Coronary artery (tissue), 2 donors: ENCODE data around the gene DPH5.

Experiments
- DNase-seq: peaks from one replicate; pipeline ENCODE4 v3.0.0-alpha.2; 2017; ENCODE audit warnings: low spot score
- H3K27ac ChIP-seq, 2 donors: fragments of 200-600 bp; sonication (generic); one replicate each; pipeline ENCODE4 v1.5.1; 2016 to 2019
- H3K4me3 ChIP-seq: fragments of 200-600 bp; sonication (generic); 2 replicates; pipeline ENCODE4 v1.5.1; 2016; ENCODE audit warnings: mild to moderate bottlenecking, moderate library complexity
- TF ChIP-seq, protein P1 (sequence below): fragments of 200-600 bp; sonication (generic); IDR thresholded peaks from one replicate; pipeline ENCODE4 v1.5.1; 2019; ENCODE audit warnings: antibody characterized with exemption

DPH5 gene

DNA sequence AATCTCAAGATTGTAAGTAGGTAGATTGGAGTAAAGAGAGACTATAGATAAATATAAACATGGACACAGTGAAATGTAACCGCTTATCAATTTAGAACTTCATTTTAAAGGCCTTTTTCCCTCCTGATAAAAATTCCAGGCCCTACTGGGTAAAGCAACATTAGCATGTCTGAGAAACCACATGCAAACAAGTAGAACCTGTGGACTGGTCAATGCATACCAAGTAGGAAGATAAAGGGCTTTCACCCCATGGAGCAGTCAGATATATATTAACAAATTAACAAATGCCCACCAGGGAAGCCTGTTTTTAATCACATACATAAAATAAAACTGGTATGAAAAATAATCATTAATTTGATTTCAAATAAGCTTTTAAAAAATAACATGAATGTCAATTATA lies 8.1 kb downstream of the DPH5 start:
- no peak overlapping the region for H3K27ac ChIP-seq
- H3K4me3 ChIP-seq: no peak overlapping the region
- TF ChIP-seq, protein P1, sequence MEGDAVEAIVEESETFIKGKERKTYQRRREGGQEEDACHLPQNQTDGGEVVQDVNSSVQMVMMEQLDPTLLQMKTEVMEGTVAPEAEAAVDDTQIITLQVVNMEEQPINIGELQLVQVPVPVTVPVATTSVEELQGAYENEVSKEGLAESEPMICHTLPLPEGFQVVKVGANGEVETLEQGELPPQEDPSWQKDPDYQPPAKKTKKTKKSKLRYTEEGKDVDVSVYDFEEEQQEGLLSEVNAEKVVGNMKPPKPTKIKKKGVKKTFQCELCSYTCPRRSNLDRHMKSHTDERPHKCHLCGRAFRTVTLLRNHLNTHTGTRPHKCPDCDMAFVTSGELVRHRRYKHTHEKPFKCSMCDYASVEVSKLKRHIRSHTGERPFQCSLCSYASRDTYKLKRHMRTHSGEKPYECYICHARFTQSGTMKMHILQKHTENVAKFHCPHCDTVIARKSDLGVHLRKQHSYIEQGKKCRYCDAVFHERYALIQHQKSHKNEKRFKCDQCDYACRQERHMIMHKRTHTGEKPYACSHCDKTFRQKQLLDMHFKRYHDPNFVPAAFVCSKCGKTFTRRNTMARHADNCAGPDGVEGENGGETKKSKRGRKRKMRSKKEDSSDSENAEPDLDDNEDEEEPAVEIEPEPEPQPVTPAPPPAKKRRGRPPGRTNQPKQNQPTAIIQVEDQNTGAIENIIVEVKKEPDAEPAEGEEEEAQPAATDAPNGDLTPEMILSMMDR: no peak
- DNase-seq: no peak

DNA sequence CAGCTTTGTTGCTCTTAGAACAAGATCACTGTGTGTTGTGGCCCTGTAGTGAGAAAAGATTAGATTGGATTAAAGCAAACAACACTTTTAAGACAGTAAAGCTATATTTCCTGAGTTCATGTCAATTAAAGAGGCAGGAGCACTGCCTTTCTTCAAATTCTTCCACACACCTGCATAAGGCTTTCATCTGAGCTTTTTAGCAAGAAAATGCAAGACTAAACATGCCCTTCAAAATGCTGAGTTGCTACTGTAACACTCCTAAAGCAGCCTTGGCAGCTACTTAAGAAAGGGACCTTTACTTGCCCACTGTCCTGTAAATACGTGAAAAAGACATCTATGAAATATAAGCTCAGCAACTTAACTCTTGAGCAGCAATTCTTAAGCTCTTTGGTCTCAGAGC lies 11.8 kb downstream of the DPH5 start:
- no peak for DNase-seq
- TF ChIP-seq, protein P1: no peak
- no peak overlapping the region for H3K27ac ChIP-seq
- H3K4me3 ChIP-seq: no peak overlapping the region

DNA sequence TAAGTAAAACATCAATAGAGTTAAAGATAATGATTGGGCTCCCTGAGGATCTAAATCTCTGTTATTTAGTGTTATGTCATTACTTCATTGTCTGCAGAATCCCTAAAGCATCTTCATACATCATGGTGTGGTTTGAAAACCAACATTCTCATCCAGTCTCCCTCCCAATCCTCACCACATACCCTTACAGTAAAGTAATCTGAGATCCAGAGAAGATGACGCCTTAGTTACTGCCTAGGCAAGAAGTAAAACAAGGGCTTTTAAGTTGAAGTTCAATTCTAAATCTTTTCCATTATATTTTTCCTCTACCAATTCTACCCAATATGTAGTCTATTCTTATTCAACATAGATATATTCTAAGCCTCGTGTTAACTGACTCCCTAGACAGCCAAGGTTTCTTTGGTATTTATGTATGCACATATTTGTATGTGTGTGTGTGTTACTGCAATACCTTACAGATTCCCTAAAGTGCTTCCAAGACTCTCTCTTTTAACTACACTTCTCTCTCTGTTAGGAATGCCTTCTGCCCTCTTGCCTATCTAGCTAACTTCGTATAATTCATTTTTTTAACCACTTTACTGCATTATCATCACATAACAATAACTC lies 17.3 kb downstream of the DPH5 start:
- Histone ChIP-seq H3K27ac (no peak overlapping the region), H3K4me3 (no peak overlapping the region)
- no peak for DNase-seq
- TF ChIP-seq, protein P1: no peak

DNA sequence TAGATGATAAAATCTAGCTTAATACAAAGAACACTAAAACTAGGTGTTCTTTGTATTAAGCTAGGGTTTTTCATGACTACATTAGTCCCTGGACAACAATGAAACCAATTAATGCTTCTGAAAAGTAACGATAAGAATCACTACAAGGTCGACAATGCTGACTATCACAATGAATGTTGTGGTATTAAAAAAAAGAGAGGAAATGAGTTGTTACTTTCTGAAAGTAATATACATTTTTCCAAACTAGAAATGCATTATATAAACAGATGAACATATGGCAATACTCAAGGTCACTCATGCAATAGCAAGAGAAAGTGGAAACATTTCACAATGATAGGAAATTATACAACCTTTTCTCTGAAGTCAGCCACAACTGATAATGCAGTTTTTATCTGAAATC lies 19.0 kb downstream of the DPH5 start:
- Histone ChIP-seq H3K27ac (no peak overlapping the region), H3K4me3 (no peak overlapping the region)
- TF ChIP-seq, protein P1: no peak
- DNase-seq: no peak

DNA sequence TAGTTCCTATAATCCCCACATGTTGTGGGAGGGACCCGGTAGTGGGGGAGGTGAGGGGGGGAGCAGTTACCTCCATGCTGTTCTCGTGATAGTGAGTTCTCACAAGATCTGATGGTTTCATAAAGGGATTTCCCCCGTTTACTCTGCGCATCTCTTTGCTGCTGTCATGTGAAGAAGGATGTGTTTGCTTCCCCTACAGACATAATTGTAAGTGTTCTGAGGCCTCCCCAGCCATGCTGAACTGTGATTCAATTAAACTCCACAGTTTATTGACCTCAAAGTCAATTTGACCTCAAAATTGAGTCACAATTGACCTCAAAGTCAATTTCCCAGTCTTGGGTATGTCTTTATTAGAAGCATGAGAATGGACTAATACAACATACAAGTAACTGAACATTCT lies 19.7 kb downstream of the DPH5 start:
- no peak for DNase-seq
- Histone ChIP-seq H3K4me3 (no peak overlapping the region), H3K27ac (no peak overlapping the region)
- TF ChIP-seq, protein P1: no peak

DNA sequence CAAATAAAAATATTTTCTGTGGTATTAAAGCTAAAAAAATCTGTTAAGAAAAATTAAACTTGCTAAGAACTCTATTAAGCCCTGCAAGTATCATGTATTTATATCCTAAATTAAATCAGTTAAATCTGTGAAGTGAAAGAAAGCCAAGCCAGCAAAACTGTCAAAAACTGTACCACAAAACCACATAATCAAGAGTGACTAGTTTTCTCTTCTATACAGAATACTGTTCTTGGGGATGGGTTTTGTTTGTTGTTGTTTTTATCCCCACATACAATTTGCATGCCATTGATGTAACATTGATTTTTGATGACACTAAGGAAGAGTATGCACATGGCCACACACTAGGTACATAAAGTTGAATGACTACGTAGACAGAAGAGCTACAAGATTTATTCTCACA lies 20.4 kb downstream of the DPH5 start:
- TF ChIP-seq, protein P1: no peak
- Histone ChIP-seq H3K4me3 (no peak overlapping the region), H3K27ac (no peak overlapping the region)
- no peak for DNase-seq

DNA sequence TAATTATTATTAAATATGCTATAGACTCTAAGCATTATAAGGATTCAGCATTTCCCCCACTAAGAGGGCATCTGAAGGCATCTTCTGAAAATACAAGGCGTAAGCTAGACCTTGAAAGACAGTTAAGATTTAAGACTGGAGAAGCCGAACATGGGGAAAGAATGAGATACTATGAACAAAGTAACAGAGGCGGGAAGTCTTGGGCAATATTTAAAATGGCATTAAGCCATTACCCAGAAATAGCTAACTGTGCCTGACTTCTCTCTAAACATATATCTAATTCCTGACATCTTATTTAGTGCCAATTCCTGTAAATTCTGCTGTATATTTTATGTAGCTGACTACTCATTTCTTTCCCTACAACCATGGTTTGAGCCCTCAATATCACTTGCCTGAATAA lies 20.9 kb downstream of the DPH5 start:
- DNase-seq: no peak
- Histone ChIP-seq H3K4me3 (no peak overlapping the region), H3K27ac (no peak overlapping the region)
- TF ChIP-seq, protein P1: no peak
